Glutamatergic neuron (in vitro differentiated cells): Measurements from ENCODE around the gene WFDC2. TPM values are rescaled to one million over a fixed set of nuclear protein-coding genes. Genes with fewer than 3 reads are reported as not detected.

Source experiments
- DNase-seq: peaks from one replicate; pipeline ENCODE4 v3.0.0; 2022
- H3K27ac Mint-ChIP-seq: one replicate; pipeline ENCODE4 v1.8.0; 2020; ENCODE audit warnings: mild to moderate bottlenecking, mixed read lengths, inconsistent platforms; ENCODE audit not compliant: unreplicated experiment
- H3K27me3 Mint-ChIP-seq: one replicate; pipeline ENCODE4 v1.8.0; 2020; ENCODE audit warnings: mild to moderate bottlenecking, moderate library complexity, mixed read lengths, inconsistent platforms; ENCODE audit not compliant: unreplicated experiment
- H3K36me3 Mint-ChIP-seq: one replicate; pipeline ENCODE4 v1.8.0; 2020; ENCODE audit warnings: mild to moderate bottlenecking, mixed read lengths, inconsistent platforms; ENCODE audit not compliant: unreplicated experiment
- H3K4me1 Mint-ChIP-seq: one replicate; pipeline ENCODE4 v1.8.0; 2020; ENCODE audit warnings: mild to moderate bottlenecking, low read depth, mixed read lengths, inconsistent platforms; ENCODE audit not compliant: unreplicated experiment
- H3K4me3 Mint-ChIP-seq: one replicate; pipeline ENCODE4 v1.8.0; 2020; ENCODE audit warnings: mild to moderate bottlenecking, mixed read lengths, inconsistent platforms; ENCODE audit not compliant: unreplicated experiment
- H3K9me3 Mint-ChIP-seq: one replicate; pipeline ENCODE4 v1.8.0; 2020; ENCODE audit warnings: mild to moderate bottlenecking, moderate library complexity, mixed read lengths, inconsistent platforms; ENCODE audit not compliant: unreplicated experiment
- total RNA-seq: library from RNA; stranded (reverse); fragmentation: NEBNext Ultra II Directional; extraction: Animal tissue kit (Norgen Biotek cat#: 25700); gene quantifications from one replicate; pipeline ENCODE4 v1.2.1, GENCODE V29; 2021; ENCODE audit not compliant: unreplicated experiment
- TF ChIP-seq, protein P1 (sequence below): fragments of 200-600 bp; sonication (generic); IDR thresholded peaks from one replicate; pipeline ENCODE4 v1.5.0; 2021; ENCODE audit not compliant: partially characterized antibody, unreplicated experiment

Gene WFDC2
- total RNA-seq, 1 donor from 2014 or later = 4.8 TPM

DNA sequence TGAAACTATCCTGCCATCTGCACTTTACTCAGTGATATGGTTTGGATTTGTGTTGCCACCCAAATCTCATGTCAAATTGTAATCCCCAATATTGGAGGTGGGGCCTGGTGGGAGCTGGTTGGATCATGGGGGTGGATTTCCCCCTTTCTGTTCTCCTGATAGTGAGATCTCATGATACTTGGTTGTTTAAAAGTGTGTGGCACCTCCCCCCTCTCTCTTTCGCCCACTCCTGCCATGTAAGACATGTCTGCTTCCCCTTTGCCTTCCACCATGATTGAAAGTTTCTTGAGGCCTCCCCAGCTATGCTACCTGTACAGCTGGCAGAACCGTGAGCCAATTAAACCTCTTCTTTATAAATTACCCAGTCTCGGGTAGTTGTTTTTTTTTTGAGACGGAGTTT lies 35.6 kb upstream of the WFDC2 start:
- Mint-ChIP-seq H3K27ac (no peak overlapping the region), H3K9me3 (peaks cover 2% of the 10 kb centered on the region), H3K4me3 (no peak overlapping the region), H3K36me3 (no peaks in the 10 kb centered on the region), H3K4me1 (no peaks in the 10 kb centered on the region), H3K27me3 (no peaks in the 10 kb centered on the region)
- TF ChIP-seq, protein P1, sequence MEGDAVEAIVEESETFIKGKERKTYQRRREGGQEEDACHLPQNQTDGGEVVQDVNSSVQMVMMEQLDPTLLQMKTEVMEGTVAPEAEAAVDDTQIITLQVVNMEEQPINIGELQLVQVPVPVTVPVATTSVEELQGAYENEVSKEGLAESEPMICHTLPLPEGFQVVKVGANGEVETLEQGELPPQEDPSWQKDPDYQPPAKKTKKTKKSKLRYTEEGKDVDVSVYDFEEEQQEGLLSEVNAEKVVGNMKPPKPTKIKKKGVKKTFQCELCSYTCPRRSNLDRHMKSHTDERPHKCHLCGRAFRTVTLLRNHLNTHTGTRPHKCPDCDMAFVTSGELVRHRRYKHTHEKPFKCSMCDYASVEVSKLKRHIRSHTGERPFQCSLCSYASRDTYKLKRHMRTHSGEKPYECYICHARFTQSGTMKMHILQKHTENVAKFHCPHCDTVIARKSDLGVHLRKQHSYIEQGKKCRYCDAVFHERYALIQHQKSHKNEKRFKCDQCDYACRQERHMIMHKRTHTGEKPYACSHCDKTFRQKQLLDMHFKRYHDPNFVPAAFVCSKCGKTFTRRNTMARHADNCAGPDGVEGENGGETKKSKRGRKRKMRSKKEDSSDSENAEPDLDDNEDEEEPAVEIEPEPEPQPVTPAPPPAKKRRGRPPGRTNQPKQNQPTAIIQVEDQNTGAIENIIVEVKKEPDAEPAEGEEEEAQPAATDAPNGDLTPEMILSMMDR = no peak
- no peak for DNase-seq

DNA sequence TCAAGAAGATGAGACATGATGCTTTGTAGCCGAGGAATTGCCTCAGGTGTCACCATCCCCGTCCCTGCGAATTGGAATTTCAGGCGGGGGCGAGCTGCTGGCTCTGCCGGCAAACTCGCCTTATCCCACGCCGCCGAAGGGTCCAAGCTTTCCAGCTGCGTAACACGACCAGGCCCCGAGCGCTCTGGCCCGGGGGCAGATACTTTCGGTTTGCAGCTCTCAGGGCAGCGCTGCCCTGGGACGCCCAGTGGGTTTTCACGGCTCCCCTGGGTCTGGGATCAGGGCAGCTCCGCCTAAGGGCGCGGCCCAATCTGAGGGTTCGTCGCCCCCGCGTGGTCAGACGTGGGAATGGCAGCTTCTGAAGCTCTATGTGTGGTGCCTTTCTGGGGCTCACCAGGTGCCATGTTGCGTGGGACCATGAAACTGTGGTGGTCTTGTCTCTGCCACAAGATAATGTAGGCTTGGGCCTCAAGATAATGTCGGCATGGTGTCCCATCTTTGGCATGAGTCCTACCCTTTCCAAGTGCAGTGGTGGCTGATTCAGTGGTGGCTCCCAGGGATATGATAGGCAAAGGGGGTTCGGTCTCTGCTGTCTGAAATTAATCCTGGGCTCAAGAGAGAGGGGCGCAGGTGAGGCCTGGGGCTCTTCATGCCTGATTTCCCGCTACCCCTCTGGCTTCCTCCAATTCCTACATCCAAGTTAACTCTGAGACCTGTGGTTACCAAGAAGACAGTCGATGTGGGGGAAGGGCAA lies 32.6 kb upstream of the WFDC2 start:
- Mint-ChIP-seq H3K27me3 (no peaks in the 10 kb centered on the region), H3K27ac (no peak overlapping the region), H3K9me3 (peaks cover 2% of the 10 kb centered on the region), H3K4me1 (no peaks in the 10 kb centered on the region), H3K36me3 (no peaks in the 10 kb centered on the region), H3K4me3 (peak overlapping the region; percentile 85)
- TF ChIP-seq, protein P1 = peak; percentile 98
- DNase-seq = peak; percentile 88

DNA sequence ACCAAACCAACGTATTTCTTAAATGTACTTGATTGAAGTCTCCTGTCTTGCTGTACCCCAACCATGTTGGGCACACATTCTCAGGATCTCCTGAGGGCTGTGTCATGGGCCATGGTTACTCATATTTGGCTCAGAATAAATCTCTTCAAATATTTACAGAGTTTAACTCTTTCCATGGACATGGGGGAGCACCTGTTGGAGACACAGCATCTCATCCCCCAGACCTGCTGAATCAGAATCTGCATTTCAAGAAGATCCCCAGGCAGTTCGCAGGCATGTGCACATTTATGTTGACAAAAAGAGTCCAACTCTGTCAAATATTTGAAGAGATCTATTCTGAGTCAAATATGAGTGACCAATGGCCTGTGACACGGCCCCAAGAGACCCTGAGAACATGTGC lies 29.1 kb upstream of the WFDC2 start:
- TF ChIP-seq, protein P1 = no peak
- Mint-ChIP-seq H3K36me3 (no peaks in the 10 kb centered on the region), H3K4me1 (no peaks in the 10 kb centered on the region), H3K27ac (no peak overlapping the region), H3K9me3 (no peaks in the 10 kb centered on the region), H3K27me3 (peaks cover 1% of the 10 kb centered on the region), H3K4me3 (no peak overlapping the region)
- no peak for DNase-seq

DNA sequence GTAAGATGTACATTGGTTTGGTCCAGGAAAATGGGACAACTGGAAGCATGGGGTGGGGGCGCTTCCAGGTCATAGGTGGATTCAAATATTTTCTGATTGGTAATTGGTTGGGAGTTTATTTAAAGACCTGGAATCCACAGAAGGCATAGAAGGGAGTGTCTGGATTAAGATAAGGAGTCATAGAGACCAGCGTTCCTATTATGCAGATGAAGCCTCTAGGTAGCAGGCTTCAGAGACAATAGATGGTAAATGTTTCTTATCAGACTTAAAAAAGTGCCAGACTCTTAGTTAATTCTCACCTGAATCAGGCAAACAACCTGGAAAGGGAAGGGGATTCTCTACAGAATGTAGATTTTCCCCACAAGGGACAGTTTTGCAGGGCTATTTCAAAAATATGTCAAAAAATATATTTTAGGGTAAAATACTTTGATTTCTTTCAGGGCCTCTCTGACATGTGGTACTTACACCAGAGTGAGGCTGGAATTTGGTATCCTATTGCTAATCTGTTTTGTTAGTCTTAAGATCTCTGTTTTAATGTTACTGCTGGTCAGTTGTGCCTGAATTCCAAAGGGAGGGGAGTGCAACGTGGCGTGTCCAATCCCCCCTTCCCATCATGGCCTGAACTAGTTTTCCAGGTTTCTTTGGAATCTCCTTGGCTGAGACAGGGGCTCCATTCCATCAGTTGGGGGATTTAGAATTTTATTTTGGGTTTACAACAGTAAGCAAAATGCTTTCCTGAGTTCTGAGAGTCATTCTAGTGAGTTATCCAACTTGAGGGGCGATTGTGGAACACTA lies 28.5 kb upstream of the WFDC2 start:
- Mint-ChIP-seq H3K9me3 (no peaks in the 10 kb centered on the region), H3K27ac (no peak overlapping the region), H3K4me1 (no peaks in the 10 kb centered on the region), H3K36me3 (no peaks in the 10 kb centered on the region), H3K4me3 (no peak overlapping the region), H3K27me3 (peaks cover 1% of the 10 kb centered on the region)
- TF ChIP-seq, protein P1 = no peak
- DNase-seq = no peak

DNA sequence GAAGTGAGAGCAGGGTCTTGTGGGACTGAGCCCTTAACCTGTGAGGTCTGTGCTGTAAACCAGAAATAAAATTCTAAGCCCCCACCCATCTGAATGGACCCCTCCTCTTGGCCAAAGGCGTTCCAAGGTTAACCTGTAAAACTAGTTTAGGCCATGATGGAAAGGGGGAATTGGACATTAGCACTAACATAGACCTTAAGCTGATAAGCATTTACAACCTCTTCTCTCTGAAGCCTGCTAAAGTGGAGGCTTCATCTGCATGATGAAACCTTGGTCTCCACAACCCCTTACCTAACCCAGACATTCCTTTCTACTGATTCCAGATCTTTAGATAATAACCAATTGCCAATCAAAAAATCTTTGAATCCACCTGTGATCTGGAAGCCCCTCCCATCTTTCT lies 27.8 kb upstream of the WFDC2 start:
- TF ChIP-seq, protein P1 = no peak
- Mint-ChIP-seq H3K4me1 (no peaks in the 10 kb centered on the region), H3K36me3 (no peaks in the 10 kb centered on the region), H3K9me3 (no peaks in the 10 kb centered on the region), H3K4me3 (no peak overlapping the region), H3K27me3 (peaks cover 1% of the 10 kb centered on the region), H3K27ac (no peak overlapping the region)
- DNase-seq = no peak
